Measurements from ENCODE around the gene AGBL4.

The AGBL4 gene

GRCh38 chr1:48944811-48945210 is 1078.9 kb downstream of the AGBL4 start:
- H3K4me3 ChIP-seq (ENCODE audit: low read depth, low read length), result no peak overlapping the region
- no peak for TF ChIP-seq CTCF (IDR thresholded peaks at IDR 0.05; ENCODE audit: low read depth, low read length)
- DNase-seq (ENCODE audit: low read depth, low spot score), result no peak
- in situ Hi-C loops (cut with HindIII; ENCODE audit: low sequenced_read_pairs), result no loop called here

GRCh38 chr1:48943826-48944225 is 1079.9 kb downstream of the AGBL4 start:
- H3K4me3 ChIP-seq (ENCODE audit: low read depth, low read length), result no peak overlapping the region
- no peak for DNase-seq (ENCODE audit: low read depth, low spot score)
- TF ChIP-seq CTCF (IDR thresholded peaks at IDR 0.05; ENCODE audit: low read depth, low read length), result no peak
- in situ Hi-C loops (cut with HindIII; ENCODE audit: low sequenced_read_pairs), result no loop called here

- no peak overlapping the region for H3K4me3 ChIP-seq (ENCODE audit: low read depth, low read length)
- DNase-seq (ENCODE audit: low read depth, low spot score), result peak; percentile 65
- no peak for TF ChIP-seq CTCF (IDR thresholded peaks at IDR 0.05; ENCODE audit: low read depth, low read length)
- in situ Hi-C loops (cut with HindIII; ENCODE audit: low sequenced_read_pairs), result no loop called here
These were observed 1080.4 kb downstream of the AGBL4 start for GRCh38 chr1:48943393-48943792.

- in situ Hi-C loops (cut with HindIII; ENCODE audit: low sequenced_read_pairs), result no loop called here
These were observed 1082.6 kb downstream of the AGBL4 start for GRCh38 chr1:48940962-48941732.

GRCh38 chr1:48940354-48940753 is 1083.4 kb downstream of the AGBL4 start:
- TF ChIP-seq CTCF (IDR thresholded peaks at IDR 0.05; ENCODE audit: low read depth, low read length), result no peak
- in situ Hi-C loops (cut with HindIII; ENCODE audit: low sequenced_read_pairs), result no loop called here
- DNase-seq (ENCODE audit: low read depth, low spot score), result no peak
- no peak overlapping the region for H3K4me3 ChIP-seq (ENCODE audit: low read depth, low read length)

More at GRCh38 chr1:48940962-48941732, 1082.6 kb downstream of the AGBL4 start:
- H3K4me3 ChIP-seq (ENCODE audit: low read depth, low read length), result no peak overlapping the region
- DNase-seq (ENCODE audit: low read depth, low spot score), result no peak
- TF ChIP-seq CTCF (IDR thresholded peaks at IDR 0.05; ENCODE audit: low read depth, low read length), result no peak

- no peak for TF ChIP-seq CTCF (IDR thresholded peaks at IDR 0.05; ENCODE audit: low read depth, low read length)
- H3K4me3 ChIP-seq (ENCODE audit: low read depth, low read length), result no peak overlapping the region
- DNase-seq (ENCODE audit: low read depth, low spot score), result no peak
- in situ Hi-C loops (cut with HindIII; ENCODE audit: low sequenced_read_pairs), result no loop called here
These were observed 1083.9 kb downstream of the AGBL4 start for GRCh38 chr1:48939828-48940227.
